ENCODE measurements around the gene ITPR2. TPM values are rescaled to one million over a fixed set of nuclear protein-coding genes. Genes with fewer than 3 reads are reported as not detected.

ITPR2 gene
- total RNA-seq, 4 donors from 2014 or later, result 34.1 to 53.0 (median 41.0) TPM

- TF ChIP-seq CTCF (IDR thresholded peaks at IDR 0.05; ENCODE audit: low read depth), result no peak
Measured at GRCh38 chr12:26697217-26697616, 135.8 kb downstream of the ITPR2 start.

GRCh38 chr12:26696613-26697092 is 136.3 kb downstream of the ITPR2 start:
- no peak for TF ChIP-seq CTCF (IDR thresholded peaks at IDR 0.05; ENCODE audit: low read depth)

- TF ChIP-seq CTCF (IDR thresholded peaks at IDR 0.05; ENCODE audit: low read depth), result no peak
Measured at GRCh38 chr12:26696048-26696612, 136.9 kb downstream of the ITPR2 start.

DNA sequence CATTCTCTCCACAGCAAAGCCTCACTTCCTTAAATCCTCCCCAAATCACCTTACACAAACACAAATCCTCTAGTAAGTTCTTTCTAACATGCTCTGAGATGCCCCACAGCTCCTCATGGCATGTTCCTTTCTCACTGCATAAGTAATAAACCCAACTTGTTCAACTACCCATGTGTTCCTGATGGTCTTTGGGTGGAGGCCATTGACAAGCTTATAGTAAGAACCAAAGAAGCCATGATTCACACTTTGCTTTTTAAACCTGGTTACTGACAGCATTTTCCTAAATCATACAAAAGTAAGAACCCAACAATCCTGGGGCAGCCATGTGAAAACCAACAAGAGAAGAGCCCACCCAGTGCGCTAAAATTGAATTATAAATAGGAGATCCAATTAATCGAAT is 138.6 kb downstream of the ITPR2 start:
- TF ChIP-seq CTCF (IDR thresholded peaks at IDR 0.05; ENCODE audit: low read depth), result no peak

GRCh38 chr12:26692407-26692806 is 140.6 kb downstream of the ITPR2 start:
- no peak for TF ChIP-seq CTCF (IDR thresholded peaks at IDR 0.05; ENCODE audit: low read depth)

DNA sequence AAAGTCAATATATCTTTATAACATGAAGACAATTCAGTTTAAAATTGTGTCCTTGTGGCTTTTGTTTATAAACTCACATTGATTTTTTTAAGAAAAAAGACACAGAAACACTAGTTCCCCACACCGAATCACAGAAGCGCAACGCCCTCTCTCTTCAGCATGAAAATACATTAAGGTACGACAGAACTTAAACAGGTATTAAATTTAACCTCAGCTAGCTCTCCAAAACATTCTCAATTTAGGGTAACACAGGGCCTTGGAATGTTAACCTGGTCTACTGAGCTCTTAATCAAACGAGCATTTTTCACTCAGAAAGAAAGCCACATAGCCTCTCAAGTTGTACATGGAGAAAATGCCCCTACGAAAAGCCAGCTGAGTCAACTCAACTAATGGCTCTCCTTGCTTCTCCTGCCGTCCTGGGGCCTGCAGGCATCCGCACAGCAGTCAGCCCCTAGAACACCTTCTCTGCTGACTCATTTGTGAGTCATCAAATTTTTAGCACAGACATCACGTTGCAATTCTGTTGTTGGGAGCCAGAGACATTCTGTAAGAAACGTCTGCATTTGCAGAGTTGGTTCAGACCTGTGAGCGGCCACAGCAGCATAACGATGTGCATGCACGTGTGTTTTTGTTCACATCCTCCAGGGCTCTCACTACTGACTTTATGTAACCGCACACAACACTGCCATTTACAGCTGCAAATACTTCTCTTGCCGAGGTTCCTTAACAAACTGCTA is 141.6 kb downstream of the ITPR2 start:
- no peak for TF ChIP-seq CTCF (IDR thresholded peaks at IDR 0.05; ENCODE audit: low read depth)

GRCh38 chr12:26690601-26691000 is 142.4 kb downstream of the ITPR2 start:
- no peak for TF ChIP-seq CTCF (IDR thresholded peaks at IDR 0.05; ENCODE audit: low read depth)
